Mammary epithelial cell (primary cell): ENCODE data around the gene SOWAHC.

Experiments used
- CTCF ChIP-seq, 2 donors: IDR thresholded peaks in 1 of 2; conservative IDR thresholded peaks in 1 of 2; 2 replicates each; pipeline ENCODE4 v1.5.1; 2011 to 2012; ENCODE audit warnings: inconsistent platforms in 2 of 2, low read length in 2 of 2, mild to moderate bottlenecking in 2 of 2, control low read depth in 1 of 2, low read depth in 1 of 2; ENCODE audit not compliant: insufficient read depth in 1 of 2; ENCODE audit errors: extremely low read depth in 1 of 2
- EZH2 ChIP-seq: IDR thresholded peaks from 2 replicates; pipeline ENCODE4 v1.6.1; 2012; ENCODE audit warnings: low read length, inconsistent platforms, borderline replicate concordance

- TF ChIP-seq CTCF (conservative IDR thresholded peaks at IDR 0.05 in 1 of 2, IDR thresholded peaks at IDR 0.05 in 1 of 2; ENCODE audit: extremely low read depth in 1 of 2, insufficient read depth in 1 of 2, low read depth in 1 of 2, low read length in 2 of 2) (no peak), EZH2 (no peak)
Measured at GRCh38 chr2:109601783-109602182, 12.4 kb upstream of the SOWAHC start.
